ENCODE data around the gene TUBA4A. TPM values are rescaled to one million over a fixed set of nuclear protein-coding genes. Genes with fewer than 3 reads are reported as not detected.
A peak's percentile ranks its signal among the peaks of the same experiment; 100 is the strongest.

TUBA4A gene
- total RNA-seq, 1 donor from 2014 or later, result 35.0 TPM

- intact Hi-C loops (cut with DNase I), result no loop called here
- H3K27me3 ChIP-seq (ENCODE audit: low read depth), result no peaks in the 10 kb centered on the region
- peak; percentile 82 for DNase-seq
- no peak for TF ChIP-seq CTCF (IDR thresholded peaks at IDR 0.05)
- peak overlapping the region; percentile 69 for H3K4me3 ChIP-seq
- ATAC-seq, result peak; percentile 47 to 58
- no peaks in the 10 kb centered on the region for H3K9me3 ChIP-seq
- H3K27ac ChIP-seq, result peak overlapping the region; percentile 95
- peaks cover 60% of the 10 kb centered on the region for H3K36me3 ChIP-seq
- peaks cover 39% of the 10 kb centered on the region for H3K4me1 ChIP-seq
Measured at GRCh38 chr2:219230059-219230540, 23.6 kb downstream of the TUBA4A start.

GRCh38 chr2:219229305-219230058 is 24.2 kb downstream of the TUBA4A start, which contains the start of the genes ANKZF1 and ATG9A:
TSS of gene ANKZF1 (plus strand) at chr2:219229806. CDS start at chr2:219230258, 452 bp downstream.
TSS of gene ATG9A (minus strand) at chr2:219229636. CDS start at chr2:219228024, 1,612 bp downstream.
- Histone ChIP-seq H3K4me1 (peaks cover 39% of the 10 kb centered on the region), H3K4me3 (peak within 1 kb of the TSS; percentile 69), H3K27ac (peak within 1 kb of the TSS; percentile 95), H3K36me3 (peaks cover 60% of the 10 kb centered on the region), H3K9me3 (no peaks in the 10 kb centered on the region), H3K27me3 (ENCODE audit: low read depth) (no peaks in the 10 kb centered on the region)
- DNase-seq (peak; percentile 99), ATAC-seq (peak; percentile 98 to 99)
- TF ChIP-seq CTCF (IDR thresholded peaks at IDR 0.05), result no peak
- intact Hi-C loops (cut with DNase I), result no loop called here

- peaks cover 60% of the 10 kb centered on the region for H3K36me3 ChIP-seq
- peak overlapping the region; percentile 95 for H3K27ac ChIP-seq
- H3K4me1 ChIP-seq, result peaks cover 39% of the 10 kb centered on the region
- DNase-seq (no peak), ATAC-seq (no peak)
- H3K27me3 ChIP-seq (ENCODE audit: low read depth), result no peaks in the 10 kb centered on the region
- H3K4me3 ChIP-seq, result peak overlapping the region; percentile 69
- intact Hi-C loops (cut with DNase I), result no loop called here
- no peak for TF ChIP-seq CTCF (IDR thresholded peaks at IDR 0.05)
- H3K9me3 ChIP-seq, result no peaks in the 10 kb centered on the region
Measured at GRCh38 chr2:219228911-219229304, 24.8 kb downstream of the TUBA4A start.

GRCh38 chr2:219228041-219228910 is 25.4 kb downstream of the TUBA4A start:
- H3K4me1 ChIP-seq, result peaks cover 39% of the 10 kb centered on the region

More at GRCh38 chr2:219228041-219228910, 25.4 kb downstream of the TUBA4A start:
- Histone ChIP-seq H3K9me3 (no peaks in the 10 kb centered on the region), H3K36me3 (peaks cover 60% of the 10 kb centered on the region), H3K4me3 (peak overlapping the region; percentile 69), H3K27me3 (ENCODE audit: low read depth) (no peaks in the 10 kb centered on the region), H3K27ac (peak overlapping the region; percentile 95)
- no peak for TF ChIP-seq CTCF (IDR thresholded peaks at IDR 0.05)
- no peak for DNase-seq
- intact Hi-C loops (cut with DNase I), result no loop called here
- no peak for ATAC-seq
